Lower leg skin (tissue), 3 donors: Measurements from ENCODE around the gene EGFL7.

Experiments used
- CTCF ChIP-seq, 3 donors: fragments of 450-650 bp; IDR thresholded peaks; one replicate each; pipeline ENCODE4 v1.5.1; 2016; ENCODE audit warnings: antibody characterized with exemption in 3 of 3, mild to moderate bottlenecking in 3 of 3, moderate library complexity in 2 of 3
- POLR2A ChIP-seq, 2 donors: fragments of 450-650 bp; IDR thresholded peaks; one replicate each; pipeline ENCODE4 v1.6.1; 2016 to 2017; ENCODE audit warnings: antibody characterized with exemption in 2 of 2, mild to moderate bottlenecking in 1 of 2, moderate library complexity in 1 of 2

- no peak for TF ChIP-seq CTCF (IDR thresholded peaks at IDR 0.05)
- TF ChIP-seq POLR2A (IDR thresholded peaks at IDR 0.05): no peak
Observed at GRCh38 chr9:136685790-136686533, 23.2 kb downstream of the EGFL7 start.
